Panc1 (cell line): ENCODE results near the gene ADORA2B. TPM values are rescaled to one million over a fixed set of nuclear protein-coding genes. Genes with fewer than 3 reads are reported as not detected.
A peak's percentile ranks its signal among the peaks of the same experiment; 100 is the strongest.

Experiments used
- ATAC-seq: fragments of 200-7000 bp; cut with Tn5 transposase; 2 replicates; pipeline ENCODE4 v1.9.1; 2020; ENCODE audit warnings: mild to moderate bottlenecking, moderate library complexity
- BruUV-seq: library from RNA; stranded (reverse); fragments of 400-500 nt; replicated peaks from 2 replicates; lab custom pipeline; 2021; lab: Mats Ljungman, UMichigan
- CTCF ChIA-PET: fragments of 300-600 bp; sonication (Branson Sonifier 250); formaldehyde crosslinking; loops from one replicate; lab custom pipeline; 2022; ENCODE audit warnings: antibody characterized with exemption; lab: Charles Lee
- POLR2A ChIA-PET: fragments of 300-600 bp; sonication (Branson Sonifier 250); formaldehyde crosslinking; loops from one replicate; lab custom pipeline; 2022; ENCODE audit warnings: antibody characterized with exemption; lab: Charles Lee
- DNase-seq: peaks from one replicate; pipeline ENCODE4 v3.0.0-alpha.2; 2010; ENCODE audit warnings: low read depth, low spot score
- H3K27ac ChIP-seq: 2 replicates; pipeline ENCODE4 v1.5.1; 2011; ENCODE audit warnings: mild to moderate bottlenecking, low read length, inconsistent platforms
- H3K27me3 ChIP-seq: fragments of 200-500 bp; sonication (Bioruptor generic); 2 replicates; pipeline ENCODE4 v1.6.0; 2014; ENCODE audit warnings: low read length, inconsistent platforms; ENCODE audit not compliant: control insufficient read depth, insufficient read depth
- H3K36me3 ChIP-seq: fragments of 200-500 bp; sonication (Bioruptor generic); 2 replicates; pipeline ENCODE4 v1.5.1; 2014; ENCODE audit warnings: inconsistent platforms, mild to moderate bottlenecking, low read length, moderate library complexity; ENCODE audit not compliant: control insufficient read depth, insufficient read depth
- H3K4me1 ChIP-seq: 2 replicates; pipeline ENCODE4 v1.5.1; 2011; ENCODE audit warnings: inconsistent platforms, mild to moderate bottlenecking, low read length, moderate library complexity; ENCODE audit not compliant: control insufficient read depth, insufficient read depth
- H3K4me3 ChIP-seq, 2 experiments: 2 replicates each; pipeline ENCODE4 v1.5.1; 2011 to 2012; ENCODE audit warnings: low read depth in 2 of 2, low read length in 2 of 2, mild to moderate bottlenecking in 2 of 2, inconsistent platforms in 1 of 2, moderate library complexity in 1 of 2
- H3K9me3 ChIP-seq: fragments of 200-500 bp; sonication (Bioruptor generic); 2 replicates; pipeline ENCODE4 v1.5.1; 2014; ENCODE audit warnings: low read depth, mild to moderate bottlenecking, inconsistent platforms, low read length, moderate library complexity; ENCODE audit not compliant: control insufficient read depth, insufficient read depth
- CTCF ChIP-seq: fragments of 450-650 bp; IDR thresholded peaks from 2 replicates; pipeline ENCODE4 v1.5.1; 2017; ENCODE audit warnings: mild to moderate bottlenecking
- POLR2AphosphoS5 ChIP-seq: IDR thresholded peaks from 2 replicates; pipeline ENCODE4 v1.6.1; 2012; ENCODE audit warnings: mild to moderate bottlenecking, low read depth, low read length, moderate library complexity
- REST ChIP-seq, 2 experiments: IDR thresholded peaks; 2 replicates each; pipeline ENCODE4 v1.6.1; 2011 to 2012; ENCODE audit warnings: low read depth in 2 of 2, control low read depth in 1 of 2, low read length in 1 of 2, mild to moderate bottlenecking in 1 of 2, moderate library complexity in 1 of 2; ENCODE audit not compliant: insufficient read depth in 1 of 2
- SIN3A ChIP-seq: IDR thresholded peaks from 2 replicates; pipeline ENCODE4 v1.6.1; 2012; ENCODE audit warnings: low read depth, mild to moderate bottlenecking, low read length, moderate library complexity, borderline replicate concordance; ENCODE audit not compliant: insufficient read depth
- TCF7L2 ChIP-seq: IDR thresholded peaks from 2 replicates; pipeline ENCODE4 v1.6.1; 2011; ENCODE audit warnings: mild to moderate bottlenecking, low read depth, low read length, inconsistent platforms
- in situ Hi-C: cut with HindIII; loops from 2 replicates; pipeline ENCODE4 v1.10.0; 2016; ENCODE audit warnings: low sequenced_read_pairs, low pct_unique_long_range_greater_than_20kb
- intact Hi-C: fragments of 100-400 bp; cut with micrococcal nuclease; formaldehyde crosslinking; loops from one replicate; pipeline ENCODE4 v1.10.0; 2022; ENCODE audit not compliant: unreplicated experiment
- total RNA-seq: library from RNA; stranded (reverse); gene quantifications from one replicate; pipeline ENCODE4 v1.2.1, GENCODE V29; 2021; ENCODE audit not compliant: unreplicated experiment

Gene ADORA2B
- total RNA-seq, 1 experiment from 2014 or later: 42.7 TPM

- POLR2A ChIA-PET: interaction anchor here (0.7 kb wide), 1 partner anchor 170 kb away, joined by 5 read pairs; no protein-coding TSS in a partner anchor
- peaks cover 4% of the 10 kb centered on the region; the same call in 1 of the 2 replicates for H3K9me3 ChIP-seq
- peak within 1 kb of the TSS; percentile 77 to 81 for H3K4me3 ChIP-seq
- in situ Hi-C loops: no loop called here
- no peaks in the 10 kb centered on the region for H3K27me3 ChIP-seq
- peak within 1 kb of the TSS; percentile 89 for H3K27ac ChIP-seq
- H3K36me3 ChIP-seq: peaks cover 23% of the 10 kb centered on the region
- TF ChIP-seq REST (IDR thresholded peaks at IDR 0.05; ENCODE audit: insufficient read depth in 1 of 2, low read depth in 2 of 2, low read length in 1 of 2): no peak; a peak in 1 of 4 replicates
- no peak for TF ChIP-seq CTCF
- no peak; the same call in 1 of the 2 replicates for TF ChIP-seq SIN3A
- TF ChIP-seq TCF7L2: no peak
- no peak; the same call in none of the 2 replicates for TF ChIP-seq POLR2AphosphoS5
- BruUV-seq: no TSS peak
- DNase-seq (peak; percentile 81), ATAC-seq (peak; percentile 98)
- intact Hi-C loops: loop anchor here (2.0 to 5.0 kb wide), 2 partner anchors 55 to 172 kb away; partner anchors contain the start of gene ADORA2B
- peaks cover 5% of the 10 kb centered on the region; the same call in 1 of the 2 replicates for H3K4me1 ChIP-seq
- CTCF ChIA-PET: interaction anchor here (0.6 to 1.7 kb wide), 5 partner anchors 28 to 485 kb away, joined by 4 to 8 read pairs (median 7); partner anchors contain the start of gene ADORA2B
These were observed 54.4 kb downstream of the ADORA2B start, which contains the start of the genes TTC19 and ZSWIM7 for GRCh38 chr17:15999141-15999973. TSS of gene TTC19 (plus strand) at chr17:15999824. CDS start at chr17:15999849, 25 bp downstream. TSS of gene ZSWIM7 (minus strand) at chr17:15999704. CDS start at chr17:15999594, 110 bp downstream.

GRCh38 chr17:15999974-16000827 is 55.3 kb downstream of the ADORA2B start:
- TF ChIP-seq CTCF (no peak), SIN3A (no peak; the same call in 1 of the 2 replicates), REST (IDR thresholded peaks at IDR 0.05; ENCODE audit: insufficient read depth in 1 of 2, low read depth in 2 of 2, low read length in 1 of 2) (no peak), TCF7L2 (no peak), POLR2AphosphoS5 (no peak; the same call in 1 of the 2 replicates)
- Histone ChIP-seq H3K9me3 (peaks cover 4% of the 10 kb centered on the region; the same call in 1 of the 2 replicates), H3K4me1 (peaks cover 5% of the 10 kb centered on the region; the same call in 1 of the 2 replicates), H3K27ac (peak overlapping the region; percentile 85), H3K27me3 (no peaks in the 10 kb centered on the region), H3K4me3 (peak overlapping the region; percentile 77 to 81), H3K36me3 (peaks cover 29% of the 10 kb centered on the region)
- ChIA-PET POLR2A (no interaction called here), CTCF (no interaction called here)
- intact Hi-C loops (loop anchor here (2.0 to 5.0 kb wide), 2 partner anchors 55 to 173 kb away; partner anchors contain the start of gene ADORA2B), in situ Hi-C loops (no loop called here)
- ATAC-seq (peak; percentile 64), DNase-seq (no peak)
- no TSS peak for BruUV-seq
